HG03460 (cell line): ENCODE measurements around the gene MRAS.
"Not testable (repeated sequence)": the region's sequence is repeated elsewhere in the genome, so short reads cannot be mapped to it uniquely, and the experiment has no call there.

Experiments
- ATAC-seq: cut with Tn5 transposase; IDR thresholded peaks from one replicate; pipeline ENCODE4 v1.9.1; 2021; ENCODE audit not compliant: unreplicated experiment

The MRAS gene

DNA sequence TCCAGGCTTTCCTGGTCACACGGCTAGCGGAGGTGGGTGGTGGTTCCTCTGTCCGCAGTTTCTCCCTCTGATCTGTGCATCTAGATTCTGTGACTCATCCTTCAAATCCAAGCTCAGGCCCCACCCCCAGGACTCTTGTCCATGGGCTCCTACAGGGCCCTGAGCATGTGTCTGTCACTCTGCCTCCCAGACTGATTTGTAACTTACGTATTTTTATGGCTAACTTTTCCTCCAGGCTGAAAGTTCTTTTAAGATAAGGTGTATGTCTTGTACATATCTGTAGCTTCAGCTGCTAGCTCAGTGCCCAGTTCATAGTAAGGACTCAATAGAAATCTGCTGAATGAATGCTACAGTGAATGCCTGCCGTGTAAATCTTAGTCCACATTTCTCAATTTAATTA, 94.1 kb downstream of the MRAS start:
- no peak for ATAC-seq

DNA sequence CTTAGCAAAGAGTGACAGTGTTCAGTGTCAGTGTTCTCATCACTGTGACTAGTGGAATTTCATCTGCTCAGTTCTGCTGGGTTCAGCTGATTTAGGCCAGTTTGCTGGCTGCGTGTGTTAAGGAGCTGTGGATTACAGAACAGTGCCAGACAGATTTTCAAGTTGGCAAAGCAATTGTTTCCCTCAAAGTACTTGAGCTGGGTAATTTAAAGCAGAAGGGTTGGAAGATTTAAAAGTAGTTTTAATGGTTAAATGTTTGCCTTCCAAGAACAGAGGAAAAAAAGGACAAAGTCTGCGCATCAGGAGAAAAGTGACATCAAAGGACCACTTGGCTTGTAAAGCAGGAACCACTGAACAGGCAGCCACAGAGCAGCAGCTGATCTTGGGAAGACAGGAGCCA, 94.7 kb downstream of the MRAS start:
- no peak for ATAC-seq

DNA sequence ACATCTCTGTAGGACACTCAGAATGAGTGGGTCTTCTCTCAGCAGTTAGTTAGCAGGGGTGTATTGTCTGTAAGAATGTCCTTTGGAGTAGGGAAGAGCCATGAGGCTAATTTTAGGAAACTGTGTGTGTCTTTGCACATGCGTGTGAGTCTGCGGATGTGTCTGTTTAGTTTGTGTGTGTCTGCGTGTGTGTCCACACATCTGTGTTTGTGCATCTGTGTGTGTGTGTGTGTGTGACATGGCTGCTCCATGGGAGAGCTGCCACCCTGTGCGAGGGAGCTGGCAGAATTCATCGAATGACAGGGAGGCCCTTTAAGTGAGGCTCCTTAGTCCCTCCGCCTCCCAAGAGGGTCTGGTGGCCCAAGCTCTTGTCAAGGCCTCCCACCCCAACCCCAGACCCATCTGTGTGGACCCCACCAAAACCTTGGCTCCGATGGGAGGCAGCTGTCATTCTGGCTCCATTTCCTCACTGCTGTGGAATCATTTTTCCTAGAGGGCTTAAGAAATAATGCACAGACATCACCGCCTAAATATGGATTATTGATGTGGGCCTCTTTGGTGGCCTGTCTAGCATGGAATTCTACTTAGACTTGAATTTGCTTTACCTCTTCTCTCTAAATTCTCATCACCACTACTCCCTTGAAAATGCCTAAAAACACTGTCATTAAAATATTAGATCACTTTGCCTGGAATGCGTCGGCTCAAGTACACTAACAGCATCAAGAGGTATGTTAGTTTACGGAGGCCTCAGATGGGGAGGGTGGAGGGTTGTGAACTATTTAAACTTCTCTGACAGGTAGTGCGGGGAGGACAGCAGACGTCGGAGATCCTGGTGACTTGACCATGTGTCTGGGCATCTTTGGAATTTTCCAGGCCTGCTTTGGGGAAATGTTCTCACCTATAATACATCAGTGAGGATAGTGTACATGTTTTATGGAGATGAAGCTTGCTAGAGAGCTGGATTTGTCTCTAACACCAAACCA, 95.4 kb downstream of the MRAS start:
- no peak for ATAC-seq

DNA sequence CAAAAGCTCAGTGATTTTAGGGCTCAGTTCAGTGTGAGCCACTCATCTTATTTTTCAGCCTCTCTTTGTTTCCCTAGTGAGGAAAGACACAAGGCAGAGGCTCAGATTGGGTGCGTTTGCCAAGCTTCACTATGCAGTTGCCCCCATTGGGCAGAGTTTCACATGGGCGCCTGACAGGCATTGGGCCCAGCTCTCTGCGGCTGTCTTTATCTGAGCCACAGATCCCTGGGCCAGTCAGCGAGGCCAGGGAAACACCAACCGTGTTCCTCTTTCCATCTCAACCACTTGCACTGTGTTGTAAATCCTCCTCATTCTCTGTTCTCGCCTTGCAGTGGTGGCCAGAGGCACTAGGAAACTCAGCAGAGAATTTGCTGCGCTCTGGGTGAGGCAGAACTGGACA, 96.9 kb downstream of the MRAS start:
- ATAC-seq: no peak

DNA sequence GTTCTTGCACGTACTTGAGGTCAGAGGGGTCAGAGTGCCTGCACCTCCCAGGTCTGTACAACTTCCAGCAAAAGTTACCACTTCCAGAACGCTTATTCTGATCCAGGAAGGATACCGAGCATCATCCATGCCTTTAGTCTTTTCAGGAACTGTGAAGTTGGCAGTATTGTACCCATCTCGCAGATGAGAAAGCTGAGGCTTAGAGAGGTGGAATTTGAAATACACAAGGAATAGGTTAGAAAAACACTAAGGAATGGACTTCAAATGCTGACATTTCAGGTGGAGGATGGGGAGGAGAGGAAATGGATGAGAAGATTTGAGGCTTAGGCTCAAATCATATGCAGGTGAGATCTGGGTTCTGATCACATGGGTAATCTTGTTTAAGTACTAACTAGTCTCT, 97.3 kb downstream of the MRAS start:
- ATAC-seq: no peak

DNA sequence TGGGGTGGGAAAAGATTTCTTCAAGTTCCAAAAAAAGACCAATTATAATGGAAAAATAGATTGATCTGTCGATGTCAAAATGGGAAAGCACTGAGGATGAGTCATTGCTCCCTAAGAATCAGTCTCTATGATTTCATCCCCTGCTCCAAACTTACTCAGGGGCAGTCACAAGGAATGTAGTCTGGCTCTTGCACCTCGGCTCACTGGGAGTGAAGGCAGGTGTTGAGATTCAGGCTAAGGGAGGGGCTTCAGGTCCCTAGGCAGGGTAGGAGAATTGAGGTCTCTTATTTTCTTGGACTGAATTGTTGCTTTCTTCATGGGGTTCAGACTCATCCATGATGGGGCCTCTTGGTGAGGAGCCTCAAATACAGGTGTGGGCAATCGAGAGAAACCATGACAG, 100.3 kb downstream of the MRAS start:
- no peak for ATAC-seq

DNA sequence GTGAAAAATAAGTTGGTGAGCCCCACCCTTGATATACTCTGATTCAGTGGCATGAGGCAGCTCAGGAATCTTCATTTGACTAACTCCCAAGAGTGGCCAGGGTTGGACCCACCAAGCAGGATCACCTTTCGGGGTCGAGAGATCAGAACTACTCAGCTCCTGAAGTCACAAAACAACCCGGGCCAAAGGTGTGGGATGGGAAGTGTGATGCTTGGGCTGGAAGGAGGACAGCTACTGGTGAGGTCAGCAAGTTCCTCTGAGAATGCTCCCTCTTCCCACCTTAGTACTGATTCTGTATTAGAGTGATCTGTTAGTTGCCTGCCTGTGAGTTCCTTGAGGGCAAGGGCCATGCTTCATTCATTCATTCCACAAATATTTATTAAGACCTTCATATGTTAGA, 101.1 kb downstream of the MRAS start:
- no peak for ATAC-seq

DNA sequence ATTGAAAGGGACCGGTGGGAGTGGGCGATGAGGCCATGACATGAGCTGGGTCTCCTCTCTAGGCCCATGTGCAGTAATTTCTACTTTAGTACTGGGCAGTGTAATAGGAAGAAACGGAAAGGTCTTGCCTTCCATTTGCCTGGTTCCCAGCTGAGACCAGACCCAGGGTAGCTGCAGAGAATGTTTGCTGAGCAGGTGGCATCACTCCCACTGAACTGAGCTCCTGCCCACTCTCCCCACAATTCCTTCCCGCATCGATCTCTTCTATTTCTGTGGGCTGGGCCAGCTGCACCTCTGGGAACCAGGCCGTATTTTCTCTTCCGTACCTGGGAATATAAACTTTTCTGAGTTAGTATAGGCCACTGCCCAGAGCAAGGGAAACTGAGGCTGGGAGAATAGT, 101.8 kb downstream of the MRAS start:
- no peak for ATAC-seq

DNA sequence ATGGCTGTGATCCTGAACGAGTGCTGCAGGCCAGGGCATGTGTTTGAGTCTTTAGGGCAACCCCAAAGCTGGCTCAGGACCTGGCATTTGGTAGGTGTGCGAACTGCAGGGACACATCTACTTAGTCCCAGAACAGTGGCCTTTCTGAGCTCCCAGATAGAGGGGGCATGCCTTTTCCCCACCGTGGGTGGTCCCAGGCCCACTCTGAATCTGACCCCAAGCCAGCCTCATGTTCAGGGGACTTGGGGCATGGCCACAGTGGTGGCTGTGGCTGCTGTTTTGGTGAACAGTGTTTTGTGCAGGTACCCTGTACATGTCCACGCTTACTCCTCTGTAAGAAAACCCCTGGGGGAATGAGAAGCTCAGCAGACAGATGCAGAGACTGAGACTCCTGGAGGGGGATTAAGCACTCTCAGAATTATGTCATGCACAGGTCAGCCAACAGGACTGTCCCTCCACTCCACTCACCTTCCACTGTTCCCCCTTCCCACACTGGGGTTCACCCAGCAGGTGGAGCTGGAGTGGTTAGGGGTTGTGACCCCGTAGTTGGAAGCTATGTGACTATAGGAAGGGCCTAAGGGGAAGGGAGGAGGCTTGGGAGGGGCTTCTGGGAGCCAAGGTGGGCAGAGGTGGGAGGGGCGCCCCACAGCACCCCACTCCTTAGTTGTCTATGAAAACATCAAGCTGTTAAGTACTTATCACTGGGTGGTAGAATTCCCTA, 102.5 kb downstream of the MRAS start:
- no peak for ATAC-seq

DNA sequence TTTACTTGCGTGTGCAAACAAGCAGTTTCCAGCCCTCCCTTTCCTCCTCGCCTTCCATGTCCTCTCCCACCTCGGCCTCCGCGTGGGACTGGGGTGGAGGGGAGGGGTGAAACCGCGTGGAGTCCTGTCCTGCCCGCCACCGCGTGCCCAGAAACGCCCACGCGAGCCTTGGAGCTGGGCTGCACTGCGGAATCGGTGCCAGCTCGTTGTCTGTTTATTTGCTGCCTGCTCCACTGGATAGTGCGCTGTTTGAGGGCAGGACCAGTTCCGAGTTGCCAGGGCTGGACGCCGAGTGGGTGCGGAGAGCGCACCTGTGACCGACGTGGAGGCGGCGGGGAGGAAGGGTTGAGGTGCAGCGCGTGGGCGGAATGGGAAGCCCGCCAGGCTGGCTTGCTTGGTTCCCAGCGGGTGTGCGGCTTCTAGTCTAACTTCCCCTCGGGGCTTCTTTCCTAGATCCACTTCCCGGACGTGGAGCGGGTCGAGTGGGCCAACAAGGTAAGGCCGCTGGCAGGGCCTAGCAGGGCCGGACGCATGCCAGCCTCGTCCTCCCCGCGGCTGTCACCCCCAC, 103.3 kb downstream of the MRAS start:
- no peak for ATAC-seq

DNA sequence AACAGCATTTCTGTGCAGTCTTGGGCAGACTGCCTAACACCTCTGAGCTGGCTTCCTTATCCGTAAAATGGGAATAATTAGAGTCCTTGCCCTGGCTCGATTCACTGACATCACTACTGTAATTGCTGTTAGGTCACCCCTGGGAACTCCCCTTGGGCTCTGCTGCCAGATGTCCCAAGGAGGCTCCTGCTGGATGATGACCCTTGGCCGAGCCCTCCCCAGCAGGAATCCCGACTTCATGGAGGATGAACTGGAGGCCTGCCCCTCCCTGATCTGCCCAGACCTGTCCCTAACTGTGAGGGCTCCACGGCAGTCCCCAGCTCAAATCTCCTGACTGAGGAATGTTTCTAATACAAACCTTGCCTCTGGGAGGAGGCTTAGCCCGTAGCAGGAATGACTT, 104.1 kb downstream of the MRAS start:
- no peak for ATAC-seq

DNA sequence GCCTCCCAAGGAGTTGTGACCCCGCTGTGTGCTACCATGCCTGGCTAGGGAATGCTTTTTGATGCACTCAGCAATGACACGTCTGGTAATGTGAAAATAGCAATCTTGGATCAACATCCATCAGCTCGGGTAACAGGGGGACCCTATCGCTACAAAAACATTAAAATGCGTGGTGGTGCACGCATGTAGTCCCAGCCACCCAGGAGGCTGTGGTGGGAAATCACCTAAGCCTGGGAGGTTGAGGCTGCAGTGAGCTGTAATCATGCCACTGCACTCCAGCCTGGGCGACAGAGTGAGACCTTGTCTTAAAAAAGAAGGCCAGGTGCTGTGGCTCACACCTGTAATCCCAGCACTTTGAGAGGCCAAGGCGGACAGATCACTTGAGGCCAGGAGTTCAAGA, 105.6 kb downstream of the MRAS start:
- not testable (repeated sequence) for ATAC-seq
